A673 (cell line): ENCODE data around the gene FAM236D.
"Not testable (repeated sequence)": the region's sequence is repeated elsewhere in the genome, so short reads cannot be mapped to it uniquely, and the experiment has no call there.

Experiments
- EZH2 ChIP-seq: fragments of 200-600 bp; sonication (generic); IDR thresholded peaks from 2 replicates; pipeline ENCODE4 v1.6.1; 2017; ENCODE audit warnings: borderline replicate concordance, low read depth, mild to moderate bottlenecking, mixed read lengths, antibody characterized with exemption, low read length; ENCODE audit not compliant: poor library complexity, severe bottlenecking
- TF ChIP-seq, protein P1 (sequence below): fragments of 300-800, 200-600 bp; sonication (generic); conservative IDR thresholded peaks from 2 replicates; pipeline ENCODE4 v1.5.1; 2017; ENCODE audit warnings: low read depth, mild to moderate bottlenecking, antibody characterized with exemption, low read length, moderate library complexity, mixed read lengths

DNA sequence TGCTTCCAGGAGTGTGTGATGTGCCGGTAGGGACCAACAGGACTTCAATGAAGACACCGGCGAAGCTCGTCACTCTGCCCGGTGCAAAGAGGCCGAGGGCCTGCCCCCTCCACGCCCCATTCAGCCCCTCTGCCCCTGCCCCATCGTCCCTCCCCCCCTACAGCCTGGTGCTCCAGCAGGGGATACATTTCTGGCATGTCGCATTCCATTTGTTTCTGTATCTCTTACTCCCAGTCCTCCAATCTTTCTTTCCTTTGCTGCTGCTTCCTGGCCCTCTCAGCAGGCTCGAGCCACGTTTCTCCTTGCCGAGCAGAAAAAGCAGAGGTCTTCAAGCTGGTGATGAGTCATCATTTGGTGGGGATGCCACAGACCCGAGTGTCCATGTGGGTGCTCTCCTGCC lies at the start of gene FAM236D:
- TF ChIP-seq, protein P1, sequence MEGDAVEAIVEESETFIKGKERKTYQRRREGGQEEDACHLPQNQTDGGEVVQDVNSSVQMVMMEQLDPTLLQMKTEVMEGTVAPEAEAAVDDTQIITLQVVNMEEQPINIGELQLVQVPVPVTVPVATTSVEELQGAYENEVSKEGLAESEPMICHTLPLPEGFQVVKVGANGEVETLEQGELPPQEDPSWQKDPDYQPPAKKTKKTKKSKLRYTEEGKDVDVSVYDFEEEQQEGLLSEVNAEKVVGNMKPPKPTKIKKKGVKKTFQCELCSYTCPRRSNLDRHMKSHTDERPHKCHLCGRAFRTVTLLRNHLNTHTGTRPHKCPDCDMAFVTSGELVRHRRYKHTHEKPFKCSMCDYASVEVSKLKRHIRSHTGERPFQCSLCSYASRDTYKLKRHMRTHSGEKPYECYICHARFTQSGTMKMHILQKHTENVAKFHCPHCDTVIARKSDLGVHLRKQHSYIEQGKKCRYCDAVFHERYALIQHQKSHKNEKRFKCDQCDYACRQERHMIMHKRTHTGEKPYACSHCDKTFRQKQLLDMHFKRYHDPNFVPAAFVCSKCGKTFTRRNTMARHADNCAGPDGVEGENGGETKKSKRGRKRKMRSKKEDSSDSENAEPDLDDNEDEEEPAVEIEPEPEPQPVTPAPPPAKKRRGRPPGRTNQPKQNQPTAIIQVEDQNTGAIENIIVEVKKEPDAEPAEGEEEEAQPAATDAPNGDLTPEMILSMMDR, result not testable (repeated sequence)
- not testable (repeated sequence) for TF ChIP-seq EZH2
